ENCODE data around the gene CNNM1. TPM values are rescaled to one million over a fixed set of nuclear protein-coding genes. Genes with fewer than 3 reads are reported as not detected.

CNNM1 gene
- total RNA-seq, 1 donor from 2014 or later, result 2.5 TPM

DNA sequence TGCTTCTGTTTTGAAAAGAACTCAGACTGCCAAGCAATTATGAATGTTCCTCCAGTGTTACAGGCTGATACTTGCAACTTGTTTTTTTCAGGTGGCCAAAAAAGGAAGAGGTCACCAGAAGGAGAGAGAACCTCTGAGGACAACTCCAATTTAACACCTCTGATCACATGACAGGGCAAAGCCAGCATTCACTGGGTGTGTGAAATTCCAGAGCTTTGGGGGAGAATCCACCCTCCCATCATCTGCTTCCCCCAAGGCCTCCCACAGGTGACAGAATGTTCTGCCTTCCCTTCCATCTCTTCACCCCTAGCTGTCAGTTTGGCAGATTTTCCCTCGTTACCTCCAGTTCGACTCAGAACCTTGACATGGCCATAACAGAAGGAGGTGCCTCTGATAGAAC, 62.2 kb downstream of the CNNM1 start:
- Mint-ChIP-seq H3K4me1 (ENCODE audit: low read depth, unreplicated experiment) (peaks cover 48% of the 10 kb centered on the region), H3K9me3 (ENCODE audit: unreplicated experiment) (peaks cover 3% of the 10 kb centered on the region), H3K36me3 (ENCODE audit: low read depth, unreplicated experiment) (no peaks in the 10 kb centered on the region), H3K27me3 (ENCODE audit: low read depth, unreplicated experiment) (no peaks in the 10 kb centered on the region), H3K27ac (ENCODE audit: unreplicated experiment) (peak overlapping the region; percentile 89), H3K4me3 (ENCODE audit: unreplicated experiment) (no peak overlapping the region)
- H3K4me3 ChIP-seq (ENCODE audit: insufficient read depth, low read depth, low read length), result no peak overlapping the region
- peaks cover 1% of the 10 kb centered on the region for H3K27me3 ChIP-seq (ENCODE audit: insufficient read depth, low read length)
- peak overlapping the region; percentile 79 for H3K4me2 ChIP-seq (ENCODE audit: low read length)
- H3K9ac ChIP-seq (ENCODE audit: low read length), result no peak overlapping the region
- no peaks in the 10 kb centered on the region for H3K79me2 ChIP-seq (ENCODE audit: insufficient read depth, low read length)
- DNase-seq (ENCODE audit: low read depth) (no peak), FAIRE-seq (no peak)
- no peak overlapping the region for H2AFZ ChIP-seq (ENCODE audit: low read depth, low read length)
- H3K9me3 ChIP-seq (ENCODE audit: insufficient read depth, low read depth, low read length), result no peaks in the 10 kb centered on the region
- H3K36me3 ChIP-seq (ENCODE audit: insufficient read depth, low read length), result no peaks in the 10 kb centered on the region
- H3K4me1 ChIP-seq (ENCODE audit: insufficient read depth, low read length), result peaks cover 33% of the 10 kb centered on the region
- no peak overlapping the region for H3K27ac ChIP-seq (ENCODE audit: low read depth, low read length)
- H4K20me1 ChIP-seq (ENCODE audit: insufficient read depth, low read length), result no peaks in the 10 kb centered on the region
- TF ChIP-seq EZH2 (IDR thresholded peaks at IDR 0.05; ENCODE audit: insufficient read depth, low read length), result no peak
- TF ChIP-seq, protein P1, sequence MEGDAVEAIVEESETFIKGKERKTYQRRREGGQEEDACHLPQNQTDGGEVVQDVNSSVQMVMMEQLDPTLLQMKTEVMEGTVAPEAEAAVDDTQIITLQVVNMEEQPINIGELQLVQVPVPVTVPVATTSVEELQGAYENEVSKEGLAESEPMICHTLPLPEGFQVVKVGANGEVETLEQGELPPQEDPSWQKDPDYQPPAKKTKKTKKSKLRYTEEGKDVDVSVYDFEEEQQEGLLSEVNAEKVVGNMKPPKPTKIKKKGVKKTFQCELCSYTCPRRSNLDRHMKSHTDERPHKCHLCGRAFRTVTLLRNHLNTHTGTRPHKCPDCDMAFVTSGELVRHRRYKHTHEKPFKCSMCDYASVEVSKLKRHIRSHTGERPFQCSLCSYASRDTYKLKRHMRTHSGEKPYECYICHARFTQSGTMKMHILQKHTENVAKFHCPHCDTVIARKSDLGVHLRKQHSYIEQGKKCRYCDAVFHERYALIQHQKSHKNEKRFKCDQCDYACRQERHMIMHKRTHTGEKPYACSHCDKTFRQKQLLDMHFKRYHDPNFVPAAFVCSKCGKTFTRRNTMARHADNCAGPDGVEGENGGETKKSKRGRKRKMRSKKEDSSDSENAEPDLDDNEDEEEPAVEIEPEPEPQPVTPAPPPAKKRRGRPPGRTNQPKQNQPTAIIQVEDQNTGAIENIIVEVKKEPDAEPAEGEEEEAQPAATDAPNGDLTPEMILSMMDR (IDR thresholded peaks at IDR 0.05; ENCODE audit: insufficient read depth, low read depth, low read length), result no peak

DNA sequence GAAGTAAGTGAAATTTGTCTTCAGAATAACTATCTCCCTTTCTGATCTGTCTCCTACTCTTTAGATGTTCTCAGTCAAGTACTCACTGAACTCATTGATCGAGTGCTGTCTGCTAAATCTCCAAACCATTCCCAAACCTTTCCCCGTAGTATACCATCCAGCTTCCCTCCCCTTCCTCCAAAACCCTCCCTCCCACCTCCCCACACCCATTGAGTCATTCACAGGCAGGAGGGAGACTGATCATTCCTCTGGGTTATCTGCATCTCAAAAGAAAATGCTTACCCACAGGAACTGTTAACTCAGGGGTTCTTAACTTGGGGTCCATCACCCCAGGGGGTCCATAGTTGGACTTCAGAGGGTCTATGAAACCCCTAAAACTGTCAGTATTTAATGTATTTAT, 63.9 kb downstream of the CNNM1 start:
- Histone ChIP-seq H3K4me1 (ENCODE audit: insufficient read depth, low read length) (peaks cover 42% of the 10 kb centered on the region), H3K36me3 (ENCODE audit: insufficient read depth, low read length) (peaks cover 3% of the 10 kb centered on the region), H3K4me2 (ENCODE audit: low read length) (peak overlapping the region; percentile 79), H3K9ac (ENCODE audit: low read length) (peak overlapping the region; percentile 25), H3K27me3 (ENCODE audit: insufficient read depth, low read length) (no peaks in the 10 kb centered on the region), H3K27ac (ENCODE audit: low read depth, low read length) (no peak overlapping the region), H3K79me2 (ENCODE audit: insufficient read depth, low read length) (no peaks in the 10 kb centered on the region), H3K4me3 (ENCODE audit: insufficient read depth, low read depth, low read length) (peak overlapping the region; percentile 0), H4K20me1 (ENCODE audit: insufficient read depth, low read length) (no peaks in the 10 kb centered on the region), H3K9me3 (ENCODE audit: insufficient read depth, low read depth, low read length) (no peaks in the 10 kb centered on the region), H2AFZ (ENCODE audit: low read depth, low read length) (no peak overlapping the region)
- no peak for TF ChIP-seq EZH2 (IDR thresholded peaks at IDR 0.05; ENCODE audit: insufficient read depth, low read length)
- TF ChIP-seq, protein P1 (IDR thresholded peaks at IDR 0.05; ENCODE audit: insufficient read depth, low read depth, low read length), result no peak
- FAIRE-seq, result no peak
- peak overlapping the region; percentile 43 for H3K4me3 Mint-ChIP-seq (ENCODE audit: unreplicated experiment)
- H3K4me1 Mint-ChIP-seq (ENCODE audit: low read depth, unreplicated experiment), result peaks cover 56% of the 10 kb centered on the region
- H3K36me3 Mint-ChIP-seq (ENCODE audit: low read depth, unreplicated experiment), result no peaks in the 10 kb centered on the region
- peak; percentile 4 for DNase-seq (ENCODE audit: low read depth)
- no peaks in the 10 kb centered on the region for H3K27me3 Mint-ChIP-seq (ENCODE audit: low read depth, unreplicated experiment)
- peaks cover 3% of the 10 kb centered on the region for H3K9me3 Mint-ChIP-seq (ENCODE audit: unreplicated experiment)
- H3K27ac Mint-ChIP-seq (ENCODE audit: unreplicated experiment), result peak overlapping the region; percentile 81

DNA sequence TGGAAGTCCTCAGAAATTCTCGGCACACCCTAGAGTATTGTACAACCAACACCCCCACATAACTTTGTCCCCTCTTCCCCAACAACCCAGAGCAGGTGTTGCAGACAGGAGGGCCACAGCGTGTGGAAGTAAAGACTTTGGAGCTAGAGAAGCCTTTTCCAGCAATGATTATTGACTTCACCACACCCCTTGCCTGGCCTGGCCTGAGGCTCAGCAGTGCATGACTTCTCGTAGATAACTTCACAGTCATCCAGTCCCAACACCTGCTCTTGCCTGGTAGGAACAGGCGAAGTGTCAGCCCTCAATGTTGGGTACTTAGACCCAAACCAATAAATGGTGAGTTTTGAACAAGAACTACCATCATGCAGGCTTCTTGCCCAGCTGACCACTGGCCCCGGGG, 64.5 kb downstream of the CNNM1 start:
- H3K36me3 ChIP-seq (ENCODE audit: insufficient read depth, low read length), result peaks cover 6% of the 10 kb centered on the region
- no peak overlapping the region for H2AFZ ChIP-seq (ENCODE audit: low read depth, low read length)
- no peaks in the 10 kb centered on the region for H4K20me1 ChIP-seq (ENCODE audit: insufficient read depth, low read length)
- DNase-seq (ENCODE audit: low read depth) (no peak), FAIRE-seq (no peak)
- no peak overlapping the region for H3K4me3 ChIP-seq (ENCODE audit: insufficient read depth, low read depth, low read length)
- no peaks in the 10 kb centered on the region for H3K27me3 ChIP-seq (ENCODE audit: insufficient read depth, low read length)
- H3K27me3 Mint-ChIP-seq (ENCODE audit: low read depth, unreplicated experiment), result no peaks in the 10 kb centered on the region
- H3K4me2 ChIP-seq (ENCODE audit: low read length), result no peak overlapping the region
- no peak overlapping the region for H3K27ac Mint-ChIP-seq (ENCODE audit: unreplicated experiment)
- no peak overlapping the region for H3K4me3 Mint-ChIP-seq (ENCODE audit: unreplicated experiment)
- TF ChIP-seq, protein P1 (IDR thresholded peaks at IDR 0.05; ENCODE audit: insufficient read depth, low read depth, low read length), result no peak
- no peak for TF ChIP-seq EZH2 (IDR thresholded peaks at IDR 0.05; ENCODE audit: insufficient read depth, low read length)
- peaks cover 3% of the 10 kb centered on the region for H3K9me3 Mint-ChIP-seq (ENCODE audit: unreplicated experiment)
- no peak overlapping the region for H3K27ac ChIP-seq (ENCODE audit: low read depth, low read length)
- no peaks in the 10 kb centered on the region for H3K79me2 ChIP-seq (ENCODE audit: insufficient read depth, low read length)
- H3K9me3 ChIP-seq (ENCODE audit: insufficient read depth, low read depth, low read length), result no peaks in the 10 kb centered on the region
- H3K4me1 ChIP-seq (ENCODE audit: insufficient read depth, low read length), result peaks cover 42% of the 10 kb centered on the region
- no peak overlapping the region for H3K9ac ChIP-seq (ENCODE audit: low read length)
- peaks cover 56% of the 10 kb centered on the region for H3K4me1 Mint-ChIP-seq (ENCODE audit: low read depth, unreplicated experiment)
- H3K36me3 Mint-ChIP-seq (ENCODE audit: low read depth, unreplicated experiment), result no peaks in the 10 kb centered on the region

All from astrocyte (in vitro differentiated cells and primary cell).